ENCODE results near the gene NUP42. TPM values are rescaled to one million over a fixed set of nuclear protein-coding genes. Genes with fewer than 3 reads are reported as not detected.
A peak's percentile ranks its signal among the peaks of the same experiment; 100 is the strongest.

The NUP42 gene
- total RNA-seq, 1 donor from 2014 or later: 32.4 TPM

- H3K36me3 Mint-ChIP-seq (ENCODE audit: low read depth, unreplicated experiment): peaks cover 4% of the 10 kb centered on the region
Measured at GRCh38 chr7:23207884-23208283, 26.0 kb downstream of the NUP42 start.

GRCh38 chr7:23208316-23208715 is 26.5 kb downstream of the NUP42 start:
- Mint-ChIP-seq H3K36me3 (ENCODE audit: low read depth, unreplicated experiment) (peaks cover 4% of the 10 kb centered on the region), H3K4me3 (ENCODE audit: unreplicated experiment) (no peak overlapping the region), H3K4me1 (ENCODE audit: unreplicated experiment) (peaks cover 4% of the 10 kb centered on the region), H3K27me3 (ENCODE audit: unreplicated experiment) (no peaks in the 10 kb centered on the region), H3K27ac (ENCODE audit: unreplicated experiment) (no peak overlapping the region), H3K9me3 (ENCODE audit: unreplicated experiment) (no peaks in the 10 kb centered on the region)
- no peak for TF ChIP-seq CTCF (IDR thresholded peaks at IDR 0.05; ENCODE audit: unreplicated experiment)
- no peak for DNase-seq (ENCODE audit: low spot score)

More at GRCh38 chr7:23207884-23208283, 26.0 kb downstream of the NUP42 start:
- no peak overlapping the region for H3K4me3 Mint-ChIP-seq (ENCODE audit: unreplicated experiment)
- H3K9me3 Mint-ChIP-seq (ENCODE audit: unreplicated experiment): no peaks in the 10 kb centered on the region
- TF ChIP-seq CTCF (IDR thresholded peaks at IDR 0.05; ENCODE audit: unreplicated experiment): no peak
- H3K27me3 Mint-ChIP-seq (ENCODE audit: unreplicated experiment): no peaks in the 10 kb centered on the region
- H3K4me1 Mint-ChIP-seq (ENCODE audit: unreplicated experiment): peaks cover 4% of the 10 kb centered on the region
- no peak for DNase-seq (ENCODE audit: low spot score)
- no peak overlapping the region for H3K27ac Mint-ChIP-seq (ENCODE audit: unreplicated experiment)

GRCh38 chr7:23210506-23210905 is 28.7 kb downstream of the NUP42 start:
- Mint-ChIP-seq H3K4me1 (ENCODE audit: unreplicated experiment) (peaks cover 2% of the 10 kb centered on the region), H3K4me3 (ENCODE audit: unreplicated experiment) (no peak overlapping the region), H3K36me3 (ENCODE audit: low read depth, unreplicated experiment) (peaks cover 1% of the 10 kb centered on the region), H3K27ac (ENCODE audit: unreplicated experiment) (peak overlapping the region; percentile 41), H3K9me3 (ENCODE audit: unreplicated experiment) (no peaks in the 10 kb centered on the region), H3K27me3 (ENCODE audit: unreplicated experiment) (no peaks in the 10 kb centered on the region)
- no peak for TF ChIP-seq CTCF (IDR thresholded peaks at IDR 0.05; ENCODE audit: unreplicated experiment)
- no peak for DNase-seq (ENCODE audit: low spot score)

GRCh38 chr7:23211589-23211988 is 29.7 kb downstream of the NUP42 start:
- no peak for DNase-seq (ENCODE audit: low spot score)
- H3K27ac Mint-ChIP-seq (ENCODE audit: unreplicated experiment): no peak overlapping the region
- no peaks in the 10 kb centered on the region for H3K4me1 Mint-ChIP-seq (ENCODE audit: unreplicated experiment)
- H3K27me3 Mint-ChIP-seq (ENCODE audit: unreplicated experiment): no peaks in the 10 kb centered on the region
- H3K36me3 Mint-ChIP-seq (ENCODE audit: low read depth, unreplicated experiment): no peaks in the 10 kb centered on the region
- no peak for TF ChIP-seq CTCF (IDR thresholded peaks at IDR 0.05; ENCODE audit: unreplicated experiment)
- no peak overlapping the region for H3K4me3 Mint-ChIP-seq (ENCODE audit: unreplicated experiment)
- no peaks in the 10 kb centered on the region for H3K9me3 Mint-ChIP-seq (ENCODE audit: unreplicated experiment)

GRCh38 chr7:23212395-23212794 is 30.5 kb downstream of the NUP42 start:
- TF ChIP-seq CTCF (IDR thresholded peaks at IDR 0.05; ENCODE audit: unreplicated experiment): no peak
- Mint-ChIP-seq H3K36me3 (ENCODE audit: low read depth, unreplicated experiment) (no peaks in the 10 kb centered on the region), H3K27ac (ENCODE audit: unreplicated experiment) (no peak overlapping the region), H3K9me3 (ENCODE audit: unreplicated experiment) (no peaks in the 10 kb centered on the region), H3K4me1 (ENCODE audit: unreplicated experiment) (no peaks in the 10 kb centered on the region), H3K4me3 (ENCODE audit: unreplicated experiment) (no peak overlapping the region), H3K27me3 (ENCODE audit: unreplicated experiment) (no peaks in the 10 kb centered on the region)
- no peak for DNase-seq (ENCODE audit: low spot score)

Data from endothelial cell (in vitro differentiated cells).